Measurements from ENCODE around the gene ATP11B. TPM values are rescaled to one million over a fixed set of nuclear protein-coding genes. Genes with fewer than 3 reads are reported as not detected.

ATP11B gene
- total RNA-seq, 1 donor = 79.9 TPM

GRCh38 chr3:182957226-182957625 lies 163.9 kb downstream of the ATP11B start:
- no peak overlapping the region for H3K4me3 ChIP-seq (ENCODE audit: low read depth, low read length)
- no peak for TF ChIP-seq CTCF (IDR thresholded peaks at IDR 0.05; ENCODE audit: insufficient read depth, low read depth, low read length)
- no peak for DNase-seq (ENCODE audit: low read depth)

GRCh38 chr3:182957676-182958266 lies 164.5 kb downstream of the ATP11B start:
- no peak for DNase-seq (ENCODE audit: low read depth)
- no peak for TF ChIP-seq CTCF (IDR thresholded peaks at IDR 0.05; ENCODE audit: insufficient read depth, low read depth, low read length)
- H3K4me3 ChIP-seq (ENCODE audit: low read depth, low read length) = no peak overlapping the region

GRCh38 chr3:182959474-182960350 lies 166.4 kb downstream of the ATP11B start:
- TF ChIP-seq CTCF (IDR thresholded peaks at IDR 0.05; ENCODE audit: insufficient read depth, low read depth, low read length) = no peak
- DNase-seq (ENCODE audit: low read depth) = no peak
- no peak overlapping the region for H3K4me3 ChIP-seq (ENCODE audit: low read depth, low read length)

- DNase-seq (ENCODE audit: low read depth) = peak; percentile 18
- TF ChIP-seq CTCF (IDR thresholded peaks at IDR 0.05; ENCODE audit: insufficient read depth, low read depth, low read length) = no peak
- H3K4me3 ChIP-seq (ENCODE audit: low read depth, low read length) = no peak overlapping the region
Observed at GRCh38 chr3:182962166-182962565, 168.9 kb downstream of the ATP11B start.

GRCh38 chr3:182964179-182964578 lies 170.9 kb downstream of the ATP11B start:
- TF ChIP-seq CTCF (IDR thresholded peaks at IDR 0.05; ENCODE audit: insufficient read depth, low read depth, low read length) = no peak
- no peak overlapping the region for H3K4me3 ChIP-seq (ENCODE audit: low read depth, low read length)
- DNase-seq (ENCODE audit: low read depth) = no peak

GRCh38 chr3:182965861-182966366 lies 172.6 kb downstream of the ATP11B start:
- TF ChIP-seq CTCF (IDR thresholded peaks at IDR 0.05; ENCODE audit: insufficient read depth, low read depth, low read length) = no peak
- no peak overlapping the region for H3K4me3 ChIP-seq (ENCODE audit: low read depth, low read length)
- DNase-seq (ENCODE audit: low read depth) = no peak
